BE2C (cell line): ENCODE data around the gene ZNF710.

Source experiments
- DNase-seq: peaks from one replicate; pipeline ENCODE4 v3.0.0-alpha.2; 2020
- H3K27me3 ChIP-seq: fragments of 250-450 bp; sonication (Bioruptor Pico); 2 replicates; pipeline ENCODE4 v1.5.1; 2020; ENCODE audit warnings: mild to moderate bottlenecking
- H3K36me3 ChIP-seq: fragments of 250-450 bp; sonication (Bioruptor Pico); 2 replicates; pipeline ENCODE4 v1.5.1; 2020; ENCODE audit warnings: mild to moderate bottlenecking
- H3K4me1 ChIP-seq: fragments of 250-450 bp; sonication (Bioruptor Pico); 2 replicates; pipeline ENCODE4 v1.5.1; 2020
- H3K4me3 ChIP-seq: 2 replicates; pipeline ENCODE4 v1.5.1; 2011; ENCODE audit warnings: low read depth, low read length
- H3K9me3 ChIP-seq: fragments of 250-450 bp; sonication (Bioruptor Pico); 2 replicates; pipeline ENCODE4 v1.5.1; 2020
- TF ChIP-seq, protein P1 (sequence below): IDR thresholded peaks from 2 replicates; pipeline ENCODE4 v1.5.1; 2012; ENCODE audit warnings: mild to moderate bottlenecking, low read depth, low read length

ZNF710 gene

GRCh38 chr15:90072978-90073640 is 72.0 kb downstream of the ZNF710 start:
- Histone ChIP-seq H3K4me3 (no peak overlapping the region), H3K36me3 (peaks cover 5% of the 10 kb centered on the region; the same call in 1 of the 2 replicates), H3K4me1 (no peaks in the 10 kb centered on the region), H3K9me3 (no peaks in the 10 kb centered on the region), H3K27me3 (no peaks in the 10 kb centered on the region)
- TF ChIP-seq, protein P1, sequence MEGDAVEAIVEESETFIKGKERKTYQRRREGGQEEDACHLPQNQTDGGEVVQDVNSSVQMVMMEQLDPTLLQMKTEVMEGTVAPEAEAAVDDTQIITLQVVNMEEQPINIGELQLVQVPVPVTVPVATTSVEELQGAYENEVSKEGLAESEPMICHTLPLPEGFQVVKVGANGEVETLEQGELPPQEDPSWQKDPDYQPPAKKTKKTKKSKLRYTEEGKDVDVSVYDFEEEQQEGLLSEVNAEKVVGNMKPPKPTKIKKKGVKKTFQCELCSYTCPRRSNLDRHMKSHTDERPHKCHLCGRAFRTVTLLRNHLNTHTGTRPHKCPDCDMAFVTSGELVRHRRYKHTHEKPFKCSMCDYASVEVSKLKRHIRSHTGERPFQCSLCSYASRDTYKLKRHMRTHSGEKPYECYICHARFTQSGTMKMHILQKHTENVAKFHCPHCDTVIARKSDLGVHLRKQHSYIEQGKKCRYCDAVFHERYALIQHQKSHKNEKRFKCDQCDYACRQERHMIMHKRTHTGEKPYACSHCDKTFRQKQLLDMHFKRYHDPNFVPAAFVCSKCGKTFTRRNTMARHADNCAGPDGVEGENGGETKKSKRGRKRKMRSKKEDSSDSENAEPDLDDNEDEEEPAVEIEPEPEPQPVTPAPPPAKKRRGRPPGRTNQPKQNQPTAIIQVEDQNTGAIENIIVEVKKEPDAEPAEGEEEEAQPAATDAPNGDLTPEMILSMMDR, result no peak
- DNase-seq, result no peak

DNA sequence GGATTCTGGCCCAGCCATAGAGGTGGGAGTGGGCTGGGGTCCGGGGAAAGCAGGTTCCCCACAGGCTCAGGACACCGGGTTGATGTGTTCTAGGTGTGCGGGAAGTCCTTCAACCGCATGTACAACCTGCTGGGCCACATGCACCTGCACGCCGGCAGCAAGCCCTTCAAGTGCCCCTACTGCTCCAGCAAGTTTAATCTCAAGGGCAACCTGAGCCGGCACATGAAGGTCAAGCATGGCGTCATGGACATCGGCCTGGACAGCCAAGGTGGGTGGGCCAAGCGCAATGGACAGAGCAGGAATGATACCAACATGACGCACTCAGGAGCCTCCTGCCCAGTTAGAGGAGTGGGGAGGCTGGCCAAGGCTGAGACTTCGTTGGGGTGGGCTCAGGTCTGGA is 72.9 kb downstream of the ZNF710 start:
- TF ChIP-seq, protein P1, result no peak
- Histone ChIP-seq H3K36me3 (peaks cover 9% of the 10 kb centered on the region), H3K4me1 (no peaks in the 10 kb centered on the region)

DNA sequence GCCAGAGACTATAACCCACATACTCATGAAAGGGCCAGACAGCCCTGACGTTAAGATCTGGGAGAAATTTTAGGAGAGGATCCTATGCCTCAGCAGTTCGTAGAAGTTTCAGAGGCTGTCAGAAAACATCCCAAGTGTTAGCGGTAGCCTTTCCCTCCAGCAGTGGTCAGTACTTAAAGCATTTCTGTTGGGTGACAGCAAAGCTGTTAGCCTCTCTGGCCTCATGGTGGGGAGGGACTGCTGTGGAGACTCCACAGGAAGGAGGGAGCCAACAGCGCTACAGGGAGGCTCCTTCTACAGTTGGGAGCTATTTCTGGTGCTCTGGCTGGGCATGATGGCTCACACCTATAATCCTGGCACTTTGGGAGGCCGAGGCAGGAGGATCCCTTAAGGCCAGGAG is 73.8 kb downstream of the ZNF710 start:
- no peak for DNase-seq
- TF ChIP-seq, protein P1, result no peak
- Histone ChIP-seq H3K4me3 (no peak overlapping the region), H3K9me3 (no peaks in the 10 kb centered on the region), H3K36me3 (peaks cover 10% of the 10 kb centered on the region), H3K4me1 (no peaks in the 10 kb centered on the region), H3K27me3 (no peaks in the 10 kb centered on the region)

More for the DNA sequence above, 72.9 kb downstream of the ZNF710 start:
- H3K4me3 ChIP-seq, result no peak overlapping the region
- no peaks in the 10 kb centered on the region for H3K9me3 ChIP-seq
- H3K27me3 ChIP-seq, result no peaks in the 10 kb centered on the region
- no peak for DNase-seq

DNA sequence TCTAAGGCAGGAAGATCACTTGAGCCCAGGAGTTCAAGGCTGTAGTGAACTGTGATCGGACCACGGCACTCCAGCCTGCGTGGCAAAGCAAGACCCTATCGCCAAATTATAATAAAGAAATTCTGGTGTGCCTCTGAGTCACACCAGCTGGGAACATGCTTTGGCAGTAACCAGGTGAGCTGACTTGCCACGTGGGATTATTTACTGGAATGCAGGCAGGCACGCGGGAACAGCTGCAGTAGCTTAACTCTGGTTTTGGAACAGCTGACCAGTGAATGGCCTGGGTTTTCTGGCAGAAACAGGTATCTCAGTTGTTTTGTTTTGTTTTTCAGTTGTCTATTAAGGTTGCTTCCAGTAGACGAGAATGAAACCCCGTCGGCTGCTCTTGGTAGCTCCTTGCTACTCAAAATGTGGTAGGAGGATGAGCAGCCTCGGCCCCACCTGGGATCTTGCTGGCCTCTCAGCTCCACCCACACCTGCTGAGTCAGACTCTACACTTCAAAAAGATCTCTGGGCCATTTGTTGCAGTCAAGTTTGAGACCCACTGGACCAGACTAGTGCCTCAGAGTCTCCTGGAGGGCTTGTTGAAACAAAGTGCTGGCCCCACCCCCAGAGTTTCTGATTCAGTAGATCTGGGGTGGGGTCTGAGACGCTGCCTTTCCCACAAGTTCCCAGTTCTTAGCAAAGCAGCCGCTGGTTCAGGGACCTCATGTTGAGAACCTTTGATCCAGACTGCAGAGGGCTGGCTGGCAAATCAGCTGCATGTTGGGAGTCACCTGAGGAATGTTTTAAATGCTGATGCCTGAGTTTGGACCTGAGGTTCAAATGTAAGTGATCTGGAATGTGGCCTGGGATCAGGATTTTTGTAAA is 74.5 kb downstream of the ZNF710 start:
- no peaks in the 10 kb centered on the region for H3K4me1 ChIP-seq
- DNase-seq, result no peak

GRCh38 chr15:90076716-90077115 is 75.6 kb downstream of the ZNF710 start:
- Histone ChIP-seq H3K9me3 (no peaks in the 10 kb centered on the region), H3K4me1 (no peaks in the 10 kb centered on the region), H3K36me3 (peaks cover 10% of the 10 kb centered on the region), H3K27me3 (no peaks in the 10 kb centered on the region), H3K4me3 (no peak overlapping the region)
- TF ChIP-seq, protein P1, result no peak
- no peak for DNase-seq

More for the DNA sequence above, 74.5 kb downstream of the ZNF710 start:
- Histone ChIP-seq H3K9me3 (no peaks in the 10 kb centered on the region), H3K27me3 (no peaks in the 10 kb centered on the region), H3K36me3 (peaks cover 10% of the 10 kb centered on the region), H3K4me3 (no peak overlapping the region)
- TF ChIP-seq, protein P1, result no peak

DNA sequence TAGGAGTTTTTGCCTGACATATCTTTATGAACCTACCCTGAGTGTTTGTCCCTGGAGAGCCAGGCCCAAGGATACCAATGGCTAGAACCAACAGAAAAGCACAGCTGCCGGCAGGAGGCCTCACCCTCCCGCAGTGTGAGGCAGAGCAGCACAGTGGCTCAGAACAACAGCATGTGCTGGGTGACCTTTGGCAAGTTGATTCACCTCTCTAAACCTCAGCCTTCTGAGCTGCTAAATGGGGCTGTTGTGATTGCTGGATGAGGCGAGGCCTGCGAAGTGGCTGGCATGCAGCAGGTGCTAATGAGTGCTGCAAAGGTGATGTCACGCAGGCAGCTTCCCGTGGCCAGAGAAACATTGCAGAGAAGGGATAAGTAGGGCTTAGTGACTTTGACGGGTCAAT is 77.8 kb downstream of the ZNF710 start:
- H3K27me3 ChIP-seq, result no peaks in the 10 kb centered on the region
- peaks cover 16% of the 10 kb centered on the region for H3K36me3 ChIP-seq
- H3K9me3 ChIP-seq, result no peaks in the 10 kb centered on the region
- no peak overlapping the region for H3K4me3 ChIP-seq
- no peaks in the 10 kb centered on the region for H3K4me1 ChIP-seq
- TF ChIP-seq, protein P1, result no peak
- no peak for DNase-seq
